GM18519 (cell line): ENCODE data around the gene SEMA6B.

Source experiments
- ATAC-seq: cut with Tn5 transposase; IDR thresholded peaks from one replicate; pipeline ENCODE4 v1.9.1; 2021; ENCODE audit warnings: mild to moderate bottlenecking, moderate library complexity; ENCODE audit not compliant: unreplicated experiment, low FRiP score

SEMA6B gene

GRCh38 chr19:4589579-4590410 is 30.3 kb upstream of the SEMA6B start:
- no peak for ATAC-seq

- no peak for ATAC-seq
Measured at GRCh38 chr19:4588291-4588761, 28.8 kb upstream of the SEMA6B start.

DNA sequence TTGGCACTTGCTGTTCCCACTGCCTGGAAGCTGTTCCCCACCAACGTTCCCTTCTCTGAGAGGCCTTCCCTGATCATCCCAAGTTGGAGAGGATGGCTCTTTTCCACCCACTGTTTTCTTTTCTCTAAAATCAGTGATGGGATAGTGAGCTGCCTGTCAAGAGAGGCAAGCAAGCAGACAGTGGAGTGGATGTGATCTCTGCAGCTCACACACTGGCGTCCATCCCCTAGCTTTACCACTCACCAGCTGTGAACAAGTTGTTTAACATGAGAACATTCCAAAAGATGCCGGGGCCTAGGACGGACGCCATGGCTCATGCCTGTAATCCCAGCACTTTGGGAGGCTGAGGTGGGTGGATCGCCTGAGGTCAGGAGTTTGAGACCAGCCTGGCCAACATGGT is 28.0 kb upstream of the SEMA6B start:
- no peak for ATAC-seq

DNA sequence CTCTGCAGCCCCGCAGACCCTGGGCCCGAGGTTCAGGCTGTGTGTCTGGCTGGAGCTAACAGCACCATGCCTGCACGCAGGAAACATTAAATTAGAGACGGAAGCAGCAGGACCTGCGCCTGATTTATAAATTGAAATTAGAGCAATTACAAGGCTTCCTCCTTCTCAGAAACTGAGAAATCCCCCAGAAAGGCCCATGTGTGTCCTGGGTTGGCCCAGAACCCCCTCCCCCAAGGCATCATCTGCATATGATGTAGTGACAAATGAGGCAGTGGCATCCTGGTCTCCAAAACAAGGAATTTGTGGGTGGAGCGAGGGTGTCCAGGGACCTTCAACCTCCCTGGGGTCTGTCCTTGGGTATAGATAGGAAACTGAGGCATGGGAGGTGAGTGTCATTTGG is 27.2 kb upstream of the SEMA6B start:
- no peak for ATAC-seq

- ATAC-seq = no peak
Measured at GRCh38 chr19:4586245-4586644, 26.8 kb upstream of the SEMA6B start.

DNA sequence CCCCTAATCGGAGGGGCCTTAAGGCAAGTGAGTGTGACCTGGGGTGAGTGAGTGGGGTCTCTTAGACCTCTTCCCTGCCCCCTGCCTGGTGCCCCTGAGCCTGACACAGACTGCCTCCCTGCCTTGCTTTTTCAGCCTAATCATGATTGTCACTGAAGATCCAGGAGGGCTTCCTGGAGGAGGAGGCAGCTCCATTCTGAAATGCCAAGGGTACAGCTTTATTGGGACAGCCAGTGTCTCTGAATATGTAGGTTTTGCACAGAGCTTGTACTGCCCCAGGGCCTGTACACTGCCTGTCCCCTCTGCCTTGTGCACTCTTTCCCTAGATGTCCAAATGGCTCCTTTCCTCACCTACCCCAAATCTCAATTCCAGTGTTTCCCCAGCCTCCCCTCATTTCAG is 26.1 kb upstream of the SEMA6B start:
- ATAC-seq = no peak

GRCh38 chr19:4584670-4585460 is 25.4 kb upstream of the SEMA6B start:
- ATAC-seq = no peak

DNA sequence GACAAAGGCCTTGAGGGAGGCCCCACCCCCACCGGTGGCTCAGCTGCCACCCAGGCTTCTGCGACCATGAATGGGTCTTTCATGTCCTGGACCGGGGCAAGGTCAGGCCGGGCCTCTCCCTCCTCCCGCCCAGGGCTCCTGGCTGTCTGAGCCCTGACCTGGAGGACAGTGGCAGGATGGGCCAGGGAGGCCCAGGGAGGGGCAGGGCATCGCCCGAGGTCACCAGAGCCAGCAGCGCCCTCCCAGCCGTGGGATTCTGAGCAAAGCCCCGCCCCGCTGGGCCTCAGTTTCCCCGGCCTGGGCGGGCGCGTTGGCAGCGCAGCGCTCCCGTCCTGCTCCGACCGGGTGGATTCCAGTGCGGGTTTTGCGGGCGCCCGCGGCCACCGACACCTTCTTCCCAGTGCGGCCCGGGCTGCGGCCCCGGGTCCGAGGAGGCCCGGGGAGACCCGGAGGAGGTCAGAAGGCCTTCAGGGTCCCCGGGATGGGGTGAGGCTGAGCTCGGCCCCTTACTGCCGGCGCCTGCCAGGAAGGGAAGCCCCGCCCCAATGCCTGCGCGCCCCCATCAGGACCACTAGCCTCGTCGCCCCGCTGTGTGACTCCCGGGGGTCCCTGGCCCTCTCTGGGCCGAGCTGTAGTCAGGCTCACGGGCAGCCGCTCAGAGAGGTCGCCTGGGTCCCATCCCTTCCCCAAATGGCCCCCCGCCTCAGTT is 24.6 kb upstream of the SEMA6B start:
- no peak for ATAC-seq

DNA sequence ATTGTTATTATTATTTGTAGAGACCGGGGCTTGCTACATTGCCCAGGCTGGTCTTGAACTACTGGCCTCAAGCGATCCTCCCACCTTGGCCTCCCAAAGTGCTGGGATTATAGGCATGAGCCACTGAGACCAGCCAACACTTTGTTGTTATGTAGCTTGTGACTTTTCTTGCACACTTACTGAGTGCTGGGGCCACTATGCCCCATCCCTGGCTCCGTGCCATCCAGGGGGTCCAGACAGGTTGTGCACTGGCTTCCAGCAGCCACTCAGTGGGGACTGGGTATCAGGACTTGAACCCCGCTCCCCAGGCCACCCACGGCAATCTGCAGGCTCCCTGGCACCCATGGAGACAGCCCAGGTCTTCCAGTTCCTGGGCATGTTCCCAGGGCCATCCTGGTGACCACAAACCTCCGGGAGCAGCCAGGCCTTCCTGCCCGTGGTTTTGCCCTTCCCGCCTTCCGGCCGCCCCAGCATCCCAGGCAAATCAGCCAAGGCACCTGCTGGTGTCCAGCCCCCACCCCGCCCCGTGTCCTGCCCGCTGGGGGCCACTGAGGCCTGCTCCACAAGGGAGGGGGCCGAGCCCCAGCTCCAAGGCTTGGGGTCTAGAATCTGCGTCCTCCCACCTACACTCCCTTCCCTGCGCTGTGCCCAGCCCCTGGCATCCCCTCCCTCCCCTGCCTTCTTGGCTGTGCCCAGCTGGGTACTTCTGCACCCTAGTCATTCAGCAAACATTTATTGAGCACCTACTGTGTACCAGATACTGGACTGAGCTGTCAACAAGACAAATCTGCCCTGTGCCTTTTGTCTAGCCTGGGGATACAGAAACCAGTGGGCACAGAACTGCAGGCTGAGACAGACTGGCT is 23.7 kb upstream of the SEMA6B start:
- no peak for ATAC-seq

- ATAC-seq = no peak
Measured at GRCh38 chr19:4581666-4582553, 22.4 kb upstream of the SEMA6B start.

DNA sequence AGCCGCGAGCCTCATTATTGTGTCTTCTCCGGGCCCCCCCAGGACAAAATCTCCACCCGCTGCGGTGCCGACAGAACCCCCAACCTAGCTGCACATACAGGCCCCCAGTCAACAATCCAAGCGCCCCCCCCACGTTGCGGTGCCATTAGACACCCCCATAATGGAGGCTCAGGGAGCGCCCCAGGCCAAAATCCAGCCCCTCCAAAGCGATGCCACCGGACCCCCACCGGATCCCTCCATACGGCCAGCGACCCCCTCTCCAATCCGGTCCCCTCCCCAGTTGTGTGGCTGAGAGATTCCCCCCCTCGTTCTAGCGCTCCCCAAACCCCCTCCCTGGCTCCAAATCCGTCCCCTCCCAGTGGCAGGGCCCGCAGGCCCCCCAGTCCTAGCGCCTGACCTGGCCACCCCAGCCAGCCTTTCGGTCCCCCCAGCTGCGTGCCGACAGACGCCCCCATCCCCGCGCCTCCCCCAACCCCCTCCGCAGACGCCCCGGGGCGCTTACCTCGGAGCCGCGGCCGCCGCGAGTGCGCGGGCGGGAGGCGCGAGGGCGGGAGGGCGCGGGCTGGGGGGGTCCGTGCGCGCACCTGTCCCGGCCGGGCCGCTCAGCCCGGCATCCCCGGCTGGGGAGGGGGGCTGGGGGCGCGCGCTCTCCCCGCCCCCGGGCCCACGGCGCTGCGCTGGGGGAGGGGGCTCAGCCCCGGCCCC is 21.6 kb upstream of the SEMA6B start:
- ATAC-seq = no peak

DNA sequence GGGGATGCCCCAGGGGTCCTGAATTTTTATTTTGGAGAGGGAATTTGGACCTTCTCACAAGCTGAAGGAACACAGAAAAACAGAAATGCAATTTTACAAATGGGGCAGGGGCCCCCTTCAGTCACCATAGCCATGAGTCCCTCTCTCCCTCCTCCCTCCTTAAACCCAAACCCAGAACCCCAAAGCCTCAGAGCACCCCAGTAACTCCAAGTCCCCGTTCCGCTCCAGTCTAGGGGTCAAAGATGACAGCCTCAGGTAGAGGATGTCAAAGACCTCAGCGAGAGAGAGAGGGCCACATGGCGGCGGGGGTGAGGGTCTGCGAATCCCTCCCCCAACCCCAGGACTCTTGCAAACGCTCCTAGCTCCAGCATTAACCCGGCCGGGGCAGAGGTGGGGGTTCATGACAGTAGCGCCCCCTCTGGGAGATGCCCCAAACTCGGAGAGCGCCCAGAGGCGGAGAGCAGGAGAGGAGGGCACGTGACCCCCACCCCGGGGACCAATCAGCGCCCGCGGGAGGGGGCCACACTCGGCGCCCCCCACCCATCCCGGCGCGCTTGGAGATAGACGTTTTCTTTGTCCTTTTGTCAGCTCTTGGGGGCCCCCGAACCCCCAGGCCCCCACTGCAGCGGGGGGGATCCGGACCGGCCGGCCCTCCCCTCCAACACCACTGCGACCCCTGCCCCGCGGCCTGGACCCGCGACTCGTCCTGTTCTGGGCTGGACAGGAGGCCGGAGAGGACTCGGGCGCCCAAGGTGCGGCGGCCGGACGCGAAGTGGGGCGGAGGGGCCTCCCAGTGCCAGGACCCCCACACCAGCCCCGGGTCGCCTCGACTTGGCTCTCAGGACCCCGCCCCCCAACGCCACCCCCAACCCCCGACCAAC is 20.8 kb upstream of the SEMA6B start:
- no peak for ATAC-seq

DNA sequence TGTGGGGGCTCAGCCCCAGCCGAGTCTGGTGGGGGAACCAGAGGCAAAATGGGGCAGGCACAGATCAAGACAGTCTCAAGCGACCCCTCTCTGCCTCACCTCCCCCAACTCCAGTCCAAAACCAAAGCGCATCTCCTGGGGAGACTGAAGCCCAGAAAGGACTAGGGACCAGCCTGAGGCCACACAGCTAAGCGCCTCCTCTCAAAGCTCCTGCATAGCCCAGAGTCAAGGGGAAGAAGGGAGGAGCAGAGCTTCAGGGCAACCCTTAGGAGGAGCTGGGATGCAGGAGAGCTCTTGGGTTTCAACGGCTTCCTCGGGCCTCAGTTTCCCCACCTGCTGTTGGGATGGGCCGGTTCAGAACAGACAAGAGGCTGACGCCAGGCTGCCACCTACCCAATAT is 19.9 kb upstream of the SEMA6B start:
- no peak for ATAC-seq

- ATAC-seq = no peak
Measured at GRCh38 chr19:4578552-4579248, 19.2 kb upstream of the SEMA6B start.

GRCh38 chr19:4577020-4577782 is 17.7 kb upstream of the SEMA6B start:
- ATAC-seq = no peak
